ENCODE data around the gene RPN1.

The RPN1 gene

DNA sequence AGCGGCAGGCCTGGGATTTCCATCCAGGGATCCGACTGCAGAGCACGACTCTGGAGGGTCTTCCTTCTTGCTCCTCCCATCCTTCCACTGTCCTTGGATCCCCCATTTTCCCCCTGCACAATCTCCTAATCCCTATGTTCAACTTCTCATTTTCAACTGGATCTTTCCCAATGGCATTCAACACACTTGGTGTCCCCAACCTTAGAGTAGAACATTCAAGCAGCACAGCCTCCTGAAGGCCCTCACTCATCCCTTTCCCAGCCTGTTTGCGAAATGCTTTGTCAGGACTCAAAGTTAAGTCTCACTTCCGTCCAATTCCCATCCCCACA is 32.3 kb downstream of the RPN1 start:
- no peaks in the 10 kb centered on the region for H3K27me3 ChIP-seq (ENCODE audit: insufficient read depth, low read length)
- H3K9me3 ChIP-seq (ENCODE audit: insufficient read depth, low read depth, low read length) = no peaks in the 10 kb centered on the region
- H3K4me1 ChIP-seq (ENCODE audit: insufficient read depth, low read length) = 0 out of 2 replicates have a peak, but pooled peaks cover 3% of the 10 kb centered on the region
- H3K36me3 ChIP-seq (ENCODE audit: insufficient read depth, low read depth, low read length) = peaks cover 50% of the 10 kb centered on the region
- H3K27ac ChIP-seq (ENCODE audit: low read length) = peak overlapping the region; percentile 62
- H3K9ac ChIP-seq (ENCODE audit: low read depth, low read length) = peak overlapping the region; percentile 94
- H3K4me3 ChIP-seq (ENCODE audit: low read length) = peak overlapping the region; percentile 80

DNA sequence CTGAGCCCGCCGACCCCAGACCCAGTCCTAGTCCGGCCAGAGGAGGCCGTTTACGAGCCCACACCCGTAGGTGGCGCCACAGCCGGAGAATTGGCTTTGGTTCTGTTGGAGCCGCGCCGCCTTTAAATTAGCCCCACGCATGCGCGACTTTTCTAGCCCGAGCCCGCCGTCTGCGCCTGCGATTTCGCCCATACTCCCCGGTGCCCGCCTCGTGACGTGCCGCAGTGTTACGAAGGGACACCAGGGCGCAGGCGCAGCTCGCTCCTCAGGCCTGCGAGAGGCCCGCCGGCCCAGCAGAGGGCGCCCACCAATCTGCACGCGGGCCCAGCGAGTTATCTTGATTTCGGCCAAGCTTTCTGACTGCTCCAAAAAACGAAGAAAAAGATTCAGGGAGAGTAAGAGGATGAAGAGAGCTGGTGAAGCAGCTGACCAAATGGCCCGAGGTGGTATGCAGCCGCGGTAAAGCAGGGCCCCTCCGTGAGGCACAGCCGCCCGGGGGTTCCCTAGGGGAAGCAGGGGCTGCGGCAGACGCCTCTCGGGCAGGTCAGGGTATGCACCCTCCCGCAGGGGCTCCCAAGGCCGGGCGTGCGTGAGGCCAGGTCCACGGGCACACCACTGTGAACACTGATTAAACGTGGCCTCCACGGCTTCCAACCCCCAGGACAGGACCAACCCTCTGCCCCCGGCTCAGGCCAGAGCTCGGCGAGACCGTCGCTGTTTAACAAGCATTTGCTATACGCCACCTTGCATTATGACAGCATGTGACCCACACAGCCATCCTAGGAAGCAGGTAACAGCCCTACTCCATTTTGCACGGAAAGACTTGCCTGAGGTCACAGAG is 32.8 kb downstream of the RPN1 start:
- Histone ChIP-seq H3K27me3 (ENCODE audit: insufficient read depth, low read length) (no peaks in the 10 kb centered on the region), H3K36me3 (ENCODE audit: insufficient read depth, low read depth, low read length) (peaks cover 44% of the 10 kb centered on the region), H3K4me1 (ENCODE audit: insufficient read depth, low read length) (0 out of 2 replicates have a peak, but pooled peaks cover 3% of the 10 kb centered on the region), H3K9ac (ENCODE audit: low read depth, low read length) (peak overlapping the region; percentile 94), H3K27ac (ENCODE audit: low read length) (peak overlapping the region; percentile 62), H3K4me3 (ENCODE audit: low read length) (peak overlapping the region; percentile 80), H3K9me3 (ENCODE audit: insufficient read depth, low read depth, low read length) (no peaks in the 10 kb centered on the region)

DNA sequence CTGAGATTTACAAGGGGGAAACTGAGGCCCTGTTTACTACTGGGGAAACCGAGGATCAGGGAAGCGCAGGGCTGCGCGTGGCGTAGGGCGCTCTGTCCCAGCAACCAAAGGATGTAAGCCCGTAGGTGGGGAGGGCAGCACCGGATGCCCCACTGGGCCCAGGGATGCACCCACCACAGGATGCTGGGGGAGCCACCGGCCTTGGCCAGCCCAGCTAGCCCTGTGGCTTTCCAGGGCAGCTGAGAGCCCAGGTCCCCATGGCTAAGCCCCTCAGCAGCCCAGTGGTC is 33.4 kb downstream of the RPN1 start:
- Histone ChIP-seq H3K4me3 (ENCODE audit: low read length) (peak overlapping the region; percentile 80; the same call in 1 of the 2 replicates), H3K27me3 (ENCODE audit: insufficient read depth, low read length) (no peaks in the 10 kb centered on the region), H3K9me3 (ENCODE audit: insufficient read depth, low read depth, low read length) (no peaks in the 10 kb centered on the region), H3K4me1 (ENCODE audit: insufficient read depth, low read length) (0 out of 2 replicates have a peak, but pooled peaks cover 3% of the 10 kb centered on the region), H3K27ac (ENCODE audit: low read length) (peak overlapping the region; percentile 17), H3K36me3 (ENCODE audit: insufficient read depth, low read depth, low read length) (peaks cover 39% of the 10 kb centered on the region), H3K9ac (ENCODE audit: low read depth, low read length) (peak overlapping the region; percentile 94)

DNA sequence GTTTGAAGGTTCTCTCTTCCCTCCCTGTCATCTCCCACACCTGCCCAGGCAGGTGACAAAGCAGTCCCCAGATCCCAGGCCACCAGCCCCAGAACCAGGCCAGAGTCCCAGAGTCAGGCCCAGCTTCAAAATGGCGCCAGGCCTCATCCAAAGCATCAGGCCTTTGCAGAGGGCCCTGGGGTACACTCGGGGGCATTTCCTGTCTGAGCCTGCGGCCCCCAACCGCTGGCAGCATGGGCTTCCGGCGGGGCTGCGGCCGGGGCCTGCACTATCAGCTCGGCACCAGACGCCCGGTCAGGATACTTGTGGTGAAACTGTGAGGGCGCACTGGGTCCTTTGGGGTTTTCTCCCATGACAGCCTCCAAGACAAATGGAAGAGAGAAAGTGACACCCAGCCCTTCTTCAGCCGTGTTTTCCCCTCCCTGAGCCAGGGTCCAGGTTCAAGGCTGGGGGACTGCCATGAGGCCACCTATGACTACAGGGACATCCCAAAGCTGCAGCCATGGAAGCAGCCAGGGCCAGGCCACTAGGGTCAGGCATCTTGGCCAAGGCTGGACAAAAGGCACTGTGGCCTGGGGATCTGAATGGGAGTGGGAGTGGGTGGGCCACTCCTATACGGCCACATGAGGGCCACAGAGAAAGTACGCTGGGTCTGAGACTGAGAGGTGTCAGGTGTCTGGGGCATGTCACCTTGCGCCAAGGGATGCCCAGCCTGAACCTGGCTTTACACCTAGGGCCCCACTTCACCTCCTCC is 33.9 kb downstream of the RPN1 start:
- Histone ChIP-seq H3K9ac (ENCODE audit: low read depth, low read length) (peak overlapping the region; percentile 94; the same call in 1 of the 2 replicates), H3K36me3 (ENCODE audit: insufficient read depth, low read depth, low read length) (peaks cover 34% of the 10 kb centered on the region), H3K9me3 (ENCODE audit: insufficient read depth, low read depth, low read length) (no peaks in the 10 kb centered on the region), H3K27me3 (ENCODE audit: insufficient read depth, low read length) (no peaks in the 10 kb centered on the region), H3K4me3 (ENCODE audit: low read length) (peak overlapping the region; percentile 80; the same call in 1 of the 2 replicates), H3K4me1 (ENCODE audit: insufficient read depth, low read length) (0 out of 2 replicates have a peak, but pooled peaks cover 3% of the 10 kb centered on the region), H3K27ac (ENCODE audit: low read length) (peak overlapping the region; percentile 17)

DNA sequence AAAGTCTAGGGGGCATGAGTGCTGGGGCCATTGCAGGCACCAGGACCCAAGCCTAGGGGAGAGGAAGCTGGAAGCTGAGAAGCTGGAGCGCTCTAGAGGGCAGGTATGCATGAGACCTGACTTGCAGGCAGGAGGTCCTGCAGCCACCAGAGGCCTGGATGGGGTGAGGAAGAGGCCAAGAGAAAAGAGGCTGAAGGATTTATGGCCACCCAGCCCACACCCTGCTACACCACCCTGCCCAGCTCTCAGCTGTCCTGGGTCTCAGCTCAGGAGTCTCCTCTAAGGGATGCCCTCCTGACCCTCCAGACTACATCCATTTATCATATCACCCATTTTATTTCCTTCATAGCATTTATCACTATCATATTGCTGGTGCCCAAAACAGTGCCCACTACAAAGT is 36.5 kb downstream of the RPN1 start:
- Histone ChIP-seq H3K27ac (ENCODE audit: low read length) (no peak overlapping the region), H3K9ac (ENCODE audit: low read depth, low read length) (no peak overlapping the region), H3K4me1 (ENCODE audit: insufficient read depth, low read length) (0 out of 2 replicates have a peak, but pooled peaks cover 2% of the 10 kb centered on the region), H3K9me3 (ENCODE audit: insufficient read depth, low read depth, low read length) (no peaks in the 10 kb centered on the region), H3K27me3 (ENCODE audit: insufficient read depth, low read length) (no peaks in the 10 kb centered on the region), H3K4me3 (ENCODE audit: low read length) (no peak overlapping the region), H3K36me3 (ENCODE audit: insufficient read depth, low read depth, low read length) (peaks cover 8% of the 10 kb centered on the region)

DNA sequence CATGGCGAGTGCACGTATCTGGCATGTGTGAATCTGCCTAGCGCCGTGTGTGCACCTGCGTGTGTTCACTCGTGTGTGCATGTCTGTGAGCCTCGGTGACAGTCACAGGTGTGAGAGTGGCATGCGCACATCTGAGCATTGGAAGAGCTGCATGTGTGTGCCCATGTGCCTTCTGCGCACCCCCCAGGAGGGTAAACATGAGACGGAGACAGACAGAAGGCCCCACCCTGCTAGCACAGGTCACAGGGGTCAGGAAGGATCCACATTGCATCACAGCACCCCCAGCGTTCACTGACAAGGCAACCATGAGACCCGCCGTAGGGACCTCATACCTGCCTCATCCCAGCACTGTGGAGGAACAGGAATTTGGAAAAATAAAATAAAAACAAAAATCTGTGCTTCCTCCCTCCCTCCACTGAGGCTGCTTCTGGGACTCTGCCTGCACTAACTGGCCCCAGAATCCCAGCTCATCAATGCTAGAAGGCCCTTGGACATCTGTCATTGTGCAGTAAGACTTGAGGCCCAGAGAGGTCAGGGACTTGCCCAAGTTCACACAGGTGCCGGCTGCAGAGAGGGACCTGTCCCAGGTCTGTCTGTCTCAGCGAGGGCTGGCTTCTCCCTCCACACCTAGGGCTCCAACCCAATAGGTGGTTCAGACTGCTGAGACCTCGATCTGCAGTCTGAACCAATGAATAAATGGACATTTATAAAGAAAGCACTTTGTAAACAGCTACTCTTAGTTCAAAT is 37.4 kb downstream of the RPN1 start:
- Histone ChIP-seq H3K27me3 (ENCODE audit: insufficient read depth, low read length) (peaks cover under 1% of the 10 kb centered on the region; the same call in 1 of the 2 replicates), H3K36me3 (ENCODE audit: insufficient read depth, low read depth, low read length) (no peaks in the 10 kb centered on the region), H3K4me1 (ENCODE audit: insufficient read depth, low read length) (no peaks in the 10 kb centered on the region), H3K9me3 (ENCODE audit: insufficient read depth, low read depth, low read length) (no peaks in the 10 kb centered on the region), H3K4me3 (ENCODE audit: low read length) (no peak overlapping the region), H3K27ac (ENCODE audit: low read length) (no peak overlapping the region), H3K9ac (ENCODE audit: low read depth, low read length) (no peak overlapping the region)

DNA sequence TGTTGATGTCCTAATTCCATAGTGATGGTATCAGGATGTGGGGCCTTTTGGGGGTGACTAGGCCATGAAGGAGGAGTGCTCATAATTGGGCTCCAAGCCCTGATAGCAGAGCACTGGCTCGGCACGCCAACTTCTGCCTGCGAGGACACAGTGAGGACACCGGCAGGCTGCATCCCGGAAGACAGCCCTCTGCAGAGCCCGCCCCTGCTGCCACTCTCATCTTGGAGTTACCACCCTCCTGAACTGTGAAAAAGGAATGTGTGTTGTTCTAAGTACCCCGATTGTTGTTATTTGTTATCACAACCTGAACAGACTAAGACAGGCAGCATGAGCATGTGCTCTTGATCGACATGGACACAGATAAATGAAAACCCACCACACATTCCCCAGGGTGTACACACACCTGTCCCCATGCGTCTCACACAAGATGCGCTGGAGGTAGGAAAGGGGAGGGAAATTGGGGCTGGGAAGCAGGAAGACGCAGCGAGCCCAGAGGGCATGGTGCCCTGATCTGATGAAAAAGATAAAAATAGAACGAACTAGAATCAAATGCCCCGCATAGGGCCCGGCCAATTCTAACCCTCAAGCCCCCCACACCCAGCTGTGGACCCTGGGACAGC is 40.1 kb downstream of the RPN1 start:
- H3K27ac ChIP-seq (ENCODE audit: low read length) = no peak overlapping the region
- H3K27me3 ChIP-seq (ENCODE audit: insufficient read depth, low read length) = peaks cover 13% of the 10 kb centered on the region
- H3K9ac ChIP-seq (ENCODE audit: low read depth, low read length) = no peak overlapping the region

DNA sequence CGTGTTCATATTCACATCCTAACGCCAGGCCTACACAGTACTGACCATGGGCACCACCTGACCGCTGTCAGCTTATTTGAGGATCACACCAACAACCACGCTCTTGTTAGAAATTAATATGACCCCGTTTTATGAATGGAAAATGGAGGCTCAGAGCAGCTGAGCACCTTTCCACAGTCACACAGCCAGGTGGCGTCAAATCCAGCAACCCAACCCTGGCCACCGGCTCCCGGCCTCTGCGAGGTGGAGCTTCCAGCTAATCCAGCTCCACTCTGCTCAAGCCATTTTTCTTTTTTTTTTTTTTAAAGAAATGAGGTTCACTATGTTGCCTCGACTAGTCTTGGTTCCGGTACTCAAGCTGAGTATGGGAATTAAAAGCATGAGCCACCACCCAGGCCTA is 41.3 kb downstream of the RPN1 start:
- no peaks in the 10 kb centered on the region for H3K36me3 ChIP-seq (ENCODE audit: insufficient read depth, low read depth, low read length)
- H3K4me1 ChIP-seq (ENCODE audit: insufficient read depth, low read length) = no peaks in the 10 kb centered on the region
- H3K27me3 ChIP-seq (ENCODE audit: insufficient read depth, low read length) = peaks cover 13% of the 10 kb centered on the region
- H3K9me3 ChIP-seq (ENCODE audit: insufficient read depth, low read depth, low read length) = no peaks in the 10 kb centered on the region
- no peak overlapping the region for H3K4me3 ChIP-seq (ENCODE audit: low read length)
- H3K9ac ChIP-seq (ENCODE audit: low read depth, low read length) = no peak overlapping the region
- H3K27ac ChIP-seq (ENCODE audit: low read length) = no peak overlapping the region

More for the DNA sequence above, 40.1 kb downstream of the RPN1 start:
- H3K9me3 ChIP-seq (ENCODE audit: insufficient read depth, low read depth, low read length) = no peaks in the 10 kb centered on the region
- H3K4me1 ChIP-seq (ENCODE audit: insufficient read depth, low read length) = no peaks in the 10 kb centered on the region
- H3K36me3 ChIP-seq (ENCODE audit: insufficient read depth, low read depth, low read length) = no peaks in the 10 kb centered on the region
- H3K4me3 ChIP-seq (ENCODE audit: low read length) = no peak overlapping the region

DNA sequence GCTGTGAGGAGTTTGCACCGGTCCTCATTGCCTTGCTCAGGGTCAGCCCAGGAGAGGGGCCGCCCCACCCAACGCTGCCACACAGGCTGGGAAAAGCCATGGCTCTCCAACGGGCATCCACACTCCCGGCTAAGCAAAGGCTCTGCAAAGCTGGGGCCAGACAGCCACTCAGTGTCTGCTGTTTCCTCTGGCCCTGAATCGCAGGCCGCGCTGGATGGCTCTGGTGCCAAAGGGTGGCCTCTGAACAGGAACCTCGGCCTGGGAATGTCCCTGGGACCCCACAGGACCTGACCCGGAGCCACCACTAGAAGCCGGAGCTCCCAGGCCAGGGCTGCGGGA is 42.9 kb downstream of the RPN1 start:
- no peaks in the 10 kb centered on the region for H3K4me1 ChIP-seq (ENCODE audit: insufficient read depth, low read length)
- H3K9ac ChIP-seq (ENCODE audit: low read depth, low read length) = 0 out of 2 replicates have a peak overlapping the region, but pooled peaks have one; percentile 56
- H3K9me3 ChIP-seq (ENCODE audit: insufficient read depth, low read depth, low read length) = no peaks in the 10 kb centered on the region
- H3K27me3 ChIP-seq (ENCODE audit: insufficient read depth, low read length) = peaks cover 13% of the 10 kb centered on the region
- no peak overlapping the region for H3K27ac ChIP-seq (ENCODE audit: low read length)
- H3K4me3 ChIP-seq (ENCODE audit: low read length) = peak overlapping the region; percentile 70; the same call in 1 of the 2 replicates
- H3K36me3 ChIP-seq (ENCODE audit: insufficient read depth, low read depth, low read length) = no peaks in the 10 kb centered on the region

DNA sequence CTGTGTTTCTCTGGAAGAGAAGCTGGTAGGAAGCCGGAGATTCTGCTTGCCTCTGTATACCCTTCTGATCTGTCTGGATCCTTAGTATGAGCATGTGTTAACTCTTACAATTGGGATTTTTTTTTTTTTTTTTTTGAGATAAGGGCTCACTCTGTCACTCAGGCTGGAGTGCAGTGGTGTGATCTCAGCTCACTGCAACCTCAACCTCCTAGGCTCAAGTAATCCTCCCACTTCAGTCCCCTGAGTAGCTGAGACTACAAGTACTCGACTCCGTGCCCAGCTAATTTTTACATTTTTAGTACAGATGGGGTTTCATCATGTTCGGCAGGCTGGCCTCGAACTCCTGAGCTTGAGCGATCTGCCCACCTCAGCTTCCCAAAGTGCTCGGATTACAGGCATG is 44.5 kb downstream of the RPN1 start:
- H3K9me3 ChIP-seq (ENCODE audit: insufficient read depth, low read depth, low read length) = no peaks in the 10 kb centered on the region
- peaks cover 13% of the 10 kb centered on the region for H3K27me3 ChIP-seq (ENCODE audit: insufficient read depth, low read length)
- H3K9ac ChIP-seq (ENCODE audit: low read depth, low read length) = no peak overlapping the region
- H3K27ac ChIP-seq (ENCODE audit: low read length) = no peak overlapping the region
- no peak overlapping the region for H3K4me3 ChIP-seq (ENCODE audit: low read length)
- no peaks in the 10 kb centered on the region for H3K4me1 ChIP-seq (ENCODE audit: insufficient read depth, low read length)
- H3K36me3 ChIP-seq (ENCODE audit: insufficient read depth, low read depth, low read length) = no peaks in the 10 kb centered on the region
